Measurements from ENCODE around the gene EHMT1.

Gene EHMT1

GRCh38 chr9:137673886-137674285, 55.1 kb downstream of the EHMT1 start:
- no peak for DNase-seq (ENCODE audit: low read depth in 2 of 2)

GRCh38 chr9:137674307-137674975, 55.6 kb downstream of the EHMT1 start:
- no peak for DNase-seq (ENCODE audit: low read depth in 2 of 2)

DNA sequence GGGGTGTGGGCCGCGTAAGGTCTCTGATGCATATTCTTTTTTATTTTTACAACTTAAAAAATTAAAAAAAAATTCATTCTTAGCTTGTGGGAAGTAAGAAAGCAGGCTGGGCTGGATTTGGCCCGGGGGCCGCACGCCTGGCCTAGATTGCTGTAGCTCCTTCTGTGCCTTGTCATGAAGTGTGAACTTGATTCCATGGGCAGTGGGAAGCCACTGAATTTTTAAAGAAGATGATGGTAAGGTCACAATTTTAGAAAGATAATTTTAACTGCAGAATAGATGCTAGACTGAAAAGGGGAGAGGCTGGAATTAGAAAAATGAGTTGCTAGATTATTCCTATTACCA, 56.1 kb downstream of the EHMT1 start:
- no peak for DNase-seq (ENCODE audit: low read depth in 2 of 2)

- DNase-seq (ENCODE audit: low read depth in 2 of 2), result no peak
Measured at GRCh38 chr9:137676998-137677397, 58.2 kb downstream of the EHMT1 start.

GRCh38 chr9:137678202-137678601, 59.4 kb downstream of the EHMT1 start:
- DNase-seq (ENCODE audit: low read depth in 2 of 2), result no peak

- DNase-seq (ENCODE audit: low read depth in 2 of 2), result no peak
Measured at GRCh38 chr9:137679249-137679648, 60.4 kb downstream of the EHMT1 start.

- DNase-seq (ENCODE audit: low read depth in 2 of 2), result no peak
Measured at GRCh38 chr9:137679695-137680305, 61.0 kb downstream of the EHMT1 start.

GRCh38 chr9:137680444-137681358, 61.9 kb downstream of the EHMT1 start:
- no peak for DNase-seq (ENCODE audit: low read depth in 2 of 2)

GRCh38 chr9:137682428-137683105, 63.8 kb downstream of the EHMT1 start:
- DNase-seq (ENCODE audit: low read depth in 2 of 2), result no peak

DNA sequence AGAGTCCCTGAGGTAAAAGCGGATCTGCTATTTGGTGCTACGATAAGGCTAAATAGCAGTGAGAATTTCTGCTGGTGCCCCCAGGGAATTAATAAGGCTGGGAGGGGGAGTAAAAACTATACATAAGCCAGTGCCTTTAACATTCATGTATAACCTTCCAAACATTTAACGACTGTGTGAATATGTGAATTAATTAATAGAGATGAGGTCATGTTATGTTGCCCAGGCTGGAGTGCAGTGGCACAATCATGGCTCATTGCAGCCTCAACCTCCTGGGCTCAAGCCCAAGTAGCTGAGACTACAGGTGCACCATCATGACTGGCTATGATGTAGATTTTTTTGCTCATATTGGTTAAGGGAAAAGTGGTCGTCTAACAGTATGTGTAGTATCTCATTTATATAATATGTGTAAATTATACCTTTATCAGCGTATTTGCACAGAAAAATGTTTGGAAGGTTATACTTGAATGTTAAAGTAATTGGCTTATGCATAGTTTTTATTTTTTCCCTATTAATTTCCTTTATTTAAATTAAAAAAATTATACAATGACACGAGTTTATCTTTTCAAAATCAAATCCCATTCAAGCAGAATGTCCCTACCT, 64.6 kb downstream of the EHMT1 start:
- no peak for DNase-seq (ENCODE audit: low read depth in 2 of 2)

- no peak for DNase-seq (ENCODE audit: low read depth in 2 of 2)
Measured at GRCh38 chr9:137685035-137685740, 66.4 kb downstream of the EHMT1 start.

DNA sequence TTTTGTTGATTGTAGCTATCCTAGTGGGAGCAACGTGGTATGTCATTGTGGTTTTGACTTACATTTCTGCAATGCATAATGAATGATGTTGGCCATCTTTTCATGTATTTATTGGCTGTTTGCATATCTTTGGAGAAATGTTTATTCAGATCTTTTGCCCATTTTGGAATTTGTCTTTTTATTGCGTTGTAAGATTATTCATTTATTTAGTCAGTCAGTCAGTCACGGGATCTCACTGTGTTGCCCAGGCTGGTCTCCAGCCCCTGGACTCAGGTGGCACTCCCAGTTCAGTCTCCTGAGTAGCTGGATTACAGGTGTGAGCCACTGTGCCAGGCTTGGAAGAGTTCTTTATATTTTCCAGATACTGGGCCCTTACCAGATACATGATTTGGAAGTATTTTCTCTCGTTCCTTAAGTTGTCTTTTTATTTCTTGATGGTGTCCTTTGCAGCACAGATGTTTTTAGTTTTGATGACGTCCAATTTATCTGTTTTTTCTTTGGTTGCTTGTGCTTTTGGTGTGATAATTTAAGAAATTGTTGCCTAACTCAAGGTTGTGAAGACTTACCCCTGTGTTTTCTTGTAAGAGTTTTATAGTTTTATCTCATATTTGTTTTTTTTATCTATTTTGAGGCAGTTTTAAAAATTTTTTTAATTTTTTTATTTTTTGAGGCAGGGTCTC, 67.1 kb downstream of the EHMT1 start:
- DNase-seq (ENCODE audit: low read depth in 2 of 2), result no peak

DNA sequence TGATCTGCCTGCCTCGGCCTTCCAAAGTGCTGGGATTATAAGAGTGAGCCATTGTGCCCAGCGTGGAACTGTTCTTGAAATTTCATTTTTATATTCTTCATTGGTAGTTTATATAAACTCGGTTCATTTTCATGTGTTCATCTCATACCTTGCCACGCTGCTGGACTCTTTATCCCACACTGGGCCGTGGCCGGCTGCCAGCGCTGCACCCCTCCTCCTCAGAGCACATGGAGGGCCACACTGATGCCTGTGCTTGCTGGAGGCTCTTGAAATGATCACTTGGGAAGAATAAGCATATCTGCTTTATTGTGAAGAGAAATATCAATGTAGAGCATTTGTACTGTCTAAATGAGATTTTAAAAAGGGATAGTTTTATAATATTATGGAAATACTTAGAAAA, 69.5 kb downstream of the EHMT1 start:
- DNase-seq (ENCODE audit: low read depth in 2 of 2), result no peak

- DNase-seq (ENCODE audit: low read depth in 2 of 2), result no peak
Measured at GRCh38 chr9:137688725-137689124, 69.9 kb downstream of the EHMT1 start.

GRCh38 chr9:137689745-137690529, 71.1 kb downstream of the EHMT1 start:
- DNase-seq (ENCODE audit: low read depth in 2 of 2), result no peak

DNA sequence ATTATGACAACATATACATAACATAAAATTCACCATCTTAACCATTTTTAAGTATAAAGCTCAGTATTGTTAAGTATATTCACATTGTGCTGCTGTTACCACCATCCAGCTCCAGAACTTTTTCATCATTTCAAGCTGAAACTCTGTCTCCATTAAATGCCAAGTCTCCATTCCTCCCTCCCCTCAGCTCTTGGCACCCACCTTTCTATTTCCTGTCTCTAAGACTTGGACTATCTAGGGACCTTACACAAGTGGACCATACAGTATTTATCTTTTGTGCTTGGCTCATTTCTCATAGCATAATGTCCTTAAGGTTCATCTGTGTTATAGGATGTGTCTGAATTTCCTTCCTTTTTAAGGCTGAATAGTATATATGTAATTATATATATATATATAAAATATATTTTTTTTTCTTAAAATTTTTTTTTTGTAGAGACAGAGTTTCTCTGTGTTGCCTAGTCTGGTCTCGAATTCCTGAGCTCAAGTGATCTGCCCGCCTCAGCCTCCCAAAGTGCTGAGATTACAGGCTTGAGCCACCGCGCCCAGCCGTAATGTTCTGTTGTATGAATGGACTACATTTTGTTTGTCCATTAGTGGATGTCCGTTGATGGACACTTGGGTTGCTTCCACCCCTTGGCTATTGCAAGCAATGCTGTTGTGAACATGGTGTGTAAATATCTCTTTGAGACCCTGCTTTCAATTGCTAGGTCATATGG, 72.3 kb downstream of the EHMT1 start:
- no peak for DNase-seq (ENCODE audit: low read depth in 2 of 2)

- no peak for DNase-seq (ENCODE audit: low read depth in 2 of 2)
Measured at GRCh38 chr9:137691646-137692351, 73.0 kb downstream of the EHMT1 start.

- no peak for DNase-seq (ENCODE audit: low read depth in 2 of 2)
Measured at GRCh38 chr9:137694236-137694959, 75.6 kb downstream of the EHMT1 start.

All from stimulated activated CD8-positive, alpha-beta memory T cell treated with anti-CD3 and anti-CD28 coated beads, Interleukin-2, amount 100 ng/mL, for 48 hours (primary cell).